Measurements from ENCODE around the gene SLC35G3.

GRCh38 chr17:35161281-35161761 lies 32.9 kb downstream of the SLC35G3 start:
- no peak for TF ChIP-seq EZH2 (IDR thresholded peaks at IDR 0.05; ENCODE audit: borderline replicate concordance)
- TF ChIP-seq CTCF (IDR thresholded peaks at IDR 0.05; ENCODE audit: poor library complexity) = no peak

Data from hepatocyte (in vitro differentiated cells).